ENCODE measurements around the gene TCF7L1.

The TCF7L1 gene

GRCh38 chr2:85251070-85251616 lies 118.0 kb downstream of the TCF7L1 start:
- H3K4me3 ChIP-seq (ENCODE audit: low read length), result no peak overlapping the region
- no peak for TF ChIP-seq EZH2phosphoT487 (IDR thresholded peaks at IDR 0.05; ENCODE audit: borderline replicate concordance, low read length)
- TF ChIP-seq CTCF (IDR thresholded peaks at IDR 0.05; ENCODE audit: low read depth, low read length, poor library complexity, severe bottlenecking), result no peak
- H3K9me3 ChIP-seq (ENCODE audit: control insufficient read depth, insufficient read depth, low read length), result no peaks in the 10 kb centered on the region
- H3K4me1 ChIP-seq (ENCODE audit: control insufficient read depth, low read length), result 0 out of 2 replicates have a peak, but pooled peaks cover 6% of the 10 kb centered on the region
- H3K79me2 ChIP-seq (ENCODE audit: control insufficient read depth, low read length), result no peaks in the 10 kb centered on the region
- no peak overlapping the region for H3K27ac ChIP-seq (ENCODE audit: low read depth, low read length)
- no peaks in the 10 kb centered on the region for H3K36me3 ChIP-seq (ENCODE audit: control insufficient read depth, low read length)
- H3K27me3 ChIP-seq (ENCODE audit: control insufficient read depth, low read length), result peaks cover 25% of the 10 kb centered on the region
- H3F3A ChIP-seq (ENCODE audit: control insufficient read depth, insufficient read depth), result no peaks in the 10 kb centered on the region
- no peak overlapping the region for H3K4me2 ChIP-seq (ENCODE audit: low read length)
- no peaks in the 10 kb centered on the region for H4K20me1 ChIP-seq (ENCODE audit: control insufficient read depth, insufficient read depth, low read depth, low read length)
- H3K9me2 ChIP-seq (replicated peaks; ENCODE audit: control insufficient read depth, low read length), result no peaks in the 10 kb centered on the region

DNA sequence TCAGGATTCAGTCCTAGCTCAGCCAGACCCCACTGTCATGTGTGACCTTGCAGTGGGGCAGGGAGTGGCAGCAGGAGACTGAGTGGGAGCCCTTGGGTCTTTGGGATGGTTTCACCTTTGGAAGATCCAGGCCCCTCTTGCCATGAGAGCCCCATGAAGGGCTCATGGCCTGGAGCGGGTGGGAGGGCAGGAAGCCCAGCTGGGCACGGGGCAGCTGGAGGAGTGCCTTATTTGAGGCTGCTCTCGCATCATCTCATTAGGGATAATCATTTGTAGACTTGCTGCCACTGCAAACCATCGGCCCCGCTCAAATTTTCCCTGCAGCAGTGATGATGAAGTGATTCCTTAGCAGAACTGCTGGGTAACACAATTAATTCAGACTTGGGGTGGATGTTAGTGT lies 120.7 kb downstream of the TCF7L1 start:
- TF ChIP-seq EZH2phosphoT487 (IDR thresholded peaks at IDR 0.05; ENCODE audit: borderline replicate concordance, low read length) (no peak), CTCF (IDR thresholded peaks at IDR 0.05; ENCODE audit: low read depth, low read length, poor library complexity, severe bottlenecking) (no peak)
- Histone ChIP-seq H3K27me3 (ENCODE audit: control insufficient read depth, low read length) (0 out of 2 replicates have a peak, but pooled peaks cover 2% of the 10 kb centered on the region), H3K4me1 (ENCODE audit: control insufficient read depth, low read length) (no peaks in the 10 kb centered on the region), H3K4me2 (ENCODE audit: low read length) (no peak overlapping the region), H3K36me3 (ENCODE audit: control insufficient read depth, low read length) (no peaks in the 10 kb centered on the region), H3K4me3 (ENCODE audit: low read length) (no peak overlapping the region), H3K9me2 (replicated peaks; ENCODE audit: control insufficient read depth, low read length) (no peaks in the 10 kb centered on the region), H3K27ac (ENCODE audit: low read depth, low read length) (no peak overlapping the region), H3K9me3 (ENCODE audit: control insufficient read depth, insufficient read depth, low read length) (no peaks in the 10 kb centered on the region), H4K20me1 (ENCODE audit: control insufficient read depth, insufficient read depth, low read depth, low read length) (no peaks in the 10 kb centered on the region), H3K79me2 (ENCODE audit: control insufficient read depth, low read length) (no peaks in the 10 kb centered on the region), H3F3A (ENCODE audit: control insufficient read depth, insufficient read depth) (no peaks in the 10 kb centered on the region)

- Histone ChIP-seq H3K9me2 (replicated peaks; ENCODE audit: control insufficient read depth, low read length) (no peaks in the 10 kb centered on the region), H3K9me3 (ENCODE audit: control insufficient read depth, insufficient read depth, low read length) (no peaks in the 10 kb centered on the region), H3K27ac (ENCODE audit: low read depth, low read length) (no peak overlapping the region), H3K4me3 (ENCODE audit: low read length) (no peak overlapping the region), H3F3A (ENCODE audit: control insufficient read depth, insufficient read depth) (no peaks in the 10 kb centered on the region), H4K20me1 (ENCODE audit: control insufficient read depth, insufficient read depth, low read depth, low read length) (no peaks in the 10 kb centered on the region), H3K79me2 (ENCODE audit: control insufficient read depth, low read length) (no peaks in the 10 kb centered on the region), H3K27me3 (ENCODE audit: control insufficient read depth, low read length) (peaks cover 2% of the 10 kb centered on the region; the same call in 1 of the 2 replicates), H3K4me2 (ENCODE audit: low read length) (no peak overlapping the region), H3K36me3 (ENCODE audit: control insufficient read depth, low read length) (no peaks in the 10 kb centered on the region), H3K4me1 (ENCODE audit: control insufficient read depth, low read length) (no peaks in the 10 kb centered on the region)
- TF ChIP-seq CTCF (IDR thresholded peaks at IDR 0.05; ENCODE audit: low read depth, low read length, poor library complexity, severe bottlenecking), result no peak
- TF ChIP-seq EZH2phosphoT487 (IDR thresholded peaks at IDR 0.05; ENCODE audit: borderline replicate concordance, low read length), result no peak
These were observed 121.5 kb downstream of the TCF7L1 start for GRCh38 chr2:85254540-85255300.
